ENCODE data around the gene LIMK1.
"Not testable (repeated sequence)": the region's sequence is repeated elsewhere in the genome, so short reads cannot be mapped to it uniquely, and the experiment has no call there.

Gene LIMK1

GRCh38 chr7:74083117-74083876 lies at the start of gene LIMK1:
Gene LIMK1 (plus strand): TSS chr7:74083804. CDS start chr7:74083991, 187 bp downstream.
- DNase-seq (ENCODE audit: insufficient read length, low spot score) (peak; percentile 91), FAIRE-seq (peak; percentile 40)

GRCh38 chr7:74037609-74038008 lies 46.0 kb upstream of the LIMK1 start:
- DNase-seq (ENCODE audit: insufficient read length, low spot score), result no peak
- FAIRE-seq, result no peak

- DNase-seq (ENCODE audit: insufficient read length, low spot score) (no peak), FAIRE-seq (no peak)
These were observed 45.2 kb upstream of the LIMK1 start for GRCh38 chr7:74038194-74038961.

GRCh38 chr7:74039337-74039736 lies 44.3 kb upstream of the LIMK1 start:
- DNase-seq (ENCODE audit: insufficient read length, low spot score) (no peak), FAIRE-seq (no peak)

- FAIRE-seq (no peak), DNase-seq (ENCODE audit: insufficient read length, low spot score) (no peak)
These were observed 43.4 kb upstream of the LIMK1 start for GRCh38 chr7:74040101-74040790.

GRCh38 chr7:74040791-74041520 lies 42.6 kb upstream of the LIMK1 start:
- FAIRE-seq (no peak), DNase-seq (ENCODE audit: insufficient read length, low spot score) (no peak)

GRCh38 chr7:74042746-74043522 lies 40.7 kb upstream of the LIMK1 start:
- no peak for DNase-seq (ENCODE audit: insufficient read length, low spot score)
- no peak for FAIRE-seq

GRCh38 chr7:74043523-74043951 lies 40.1 kb upstream of the LIMK1 start:
- FAIRE-seq, result no peak
- DNase-seq (ENCODE audit: insufficient read length, low spot score), result no peak

GRCh38 chr7:74044366-74045350 lies 38.9 kb upstream of the LIMK1 start:
- DNase-seq (ENCODE audit: insufficient read length, low spot score), result no peak
- no peak for FAIRE-seq

GRCh38 chr7:74046581-74046980 lies 37.0 kb upstream of the LIMK1 start:
- FAIRE-seq; DNase-seq (ENCODE audit: insufficient read length, low spot score): not testable (repeated sequence)

- FAIRE-seq, result no peak
- DNase-seq (ENCODE audit: insufficient read length, low spot score), result no peak
These were observed 35.7 kb upstream of the LIMK1 start for GRCh38 chr7:74047804-74048380.

- FAIRE-seq, result no peak
- DNase-seq (ENCODE audit: insufficient read length, low spot score), result no peak
These were observed 34.5 kb upstream of the LIMK1 start for GRCh38 chr7:74048999-74049599.

- no peak for FAIRE-seq
These were observed 33.4 kb upstream of the LIMK1 start for GRCh38 chr7:74049997-74050798.

GRCh38 chr7:74051193-74051592 lies 32.4 kb upstream of the LIMK1 start:
- DNase-seq (ENCODE audit: insufficient read length, low spot score) (no peak), FAIRE-seq (no peak)

More at GRCh38 chr7:74049997-74050798, 33.4 kb upstream of the LIMK1 start:
- no peak for DNase-seq (ENCODE audit: insufficient read length, low spot score)

GRCh38 chr7:74051629-74052410 lies 31.8 kb upstream of the LIMK1 start:
- FAIRE-seq, result no peak
- no peak for DNase-seq (ENCODE audit: insufficient read length, low spot score)

- FAIRE-seq, result no peak
- no peak for DNase-seq (ENCODE audit: insufficient read length, low spot score)
These were observed 31.0 kb upstream of the LIMK1 start for GRCh38 chr7:74052628-74053027.

Measured in GM19239 (cell line).